Measurements from ENCODE around the gene CPT1C. TPM values are rescaled to one million over a fixed set of nuclear protein-coding genes. Genes with fewer than 3 reads are reported as not detected.

The CPT1C gene
- total RNA-seq, 1 donor from 2014 or later, result 48.8 TPM

GRCh38 chr19:49656456-49657109, 34.3 kb upstream of the CPT1C start:
- H3K27ac Mint-ChIP-seq (ENCODE audit: unreplicated experiment), result no peak overlapping the region
- no peaks in the 10 kb centered on the region for H3K9me3 Mint-ChIP-seq (ENCODE audit: unreplicated experiment)
- H3K27me3 Mint-ChIP-seq (ENCODE audit: unreplicated experiment), result no peaks in the 10 kb centered on the region
- peaks cover 25% of the 10 kb centered on the region for H3K36me3 Mint-ChIP-seq (ENCODE audit: unreplicated experiment)
- no peaks in the 10 kb centered on the region for H3K4me1 Mint-ChIP-seq (ENCODE audit: unreplicated experiment)
- TF ChIP-seq CTCF (IDR thresholded peaks at IDR 0.05), result no peak
- no peak overlapping the region for H3K4me3 Mint-ChIP-seq (ENCODE audit: unreplicated experiment)
- DNase-seq (ENCODE audit: extremely low spot score, unreplicated experiment), result no peak

- peaks cover 1% of the 10 kb centered on the region for H3K4me1 Mint-ChIP-seq (ENCODE audit: unreplicated experiment)
- no peak overlapping the region for H3K4me3 Mint-ChIP-seq (ENCODE audit: unreplicated experiment)
- no peaks in the 10 kb centered on the region for H3K9me3 Mint-ChIP-seq (ENCODE audit: unreplicated experiment)
- no peaks in the 10 kb centered on the region for H3K27me3 Mint-ChIP-seq (ENCODE audit: unreplicated experiment)
- DNase-seq (ENCODE audit: extremely low spot score, unreplicated experiment), result no peak
- no peak for TF ChIP-seq CTCF (IDR thresholded peaks at IDR 0.05)
- H3K27ac Mint-ChIP-seq (ENCODE audit: unreplicated experiment), result no peak overlapping the region
- peaks cover 25% of the 10 kb centered on the region for H3K36me3 Mint-ChIP-seq (ENCODE audit: unreplicated experiment)
Measured at GRCh38 chr19:49657493-49658138, 33.3 kb upstream of the CPT1C start.

GRCh38 chr19:49658139-49658517, 32.8 kb upstream of the CPT1C start:
- TF ChIP-seq CTCF (IDR thresholded peaks at IDR 0.05), result no peak
- Mint-ChIP-seq H3K36me3 (ENCODE audit: unreplicated experiment) (peaks cover 22% of the 10 kb centered on the region), H3K4me3 (ENCODE audit: unreplicated experiment) (no peak overlapping the region), H3K27me3 (ENCODE audit: unreplicated experiment) (no peaks in the 10 kb centered on the region), H3K27ac (ENCODE audit: unreplicated experiment) (no peak overlapping the region), H3K9me3 (ENCODE audit: unreplicated experiment) (no peaks in the 10 kb centered on the region), H3K4me1 (ENCODE audit: unreplicated experiment) (peaks cover 5% of the 10 kb centered on the region)
- DNase-seq (ENCODE audit: extremely low spot score, unreplicated experiment), result no peak

GRCh38 chr19:49658566-49659442, 32.1 kb upstream of the CPT1C start:
- DNase-seq (ENCODE audit: extremely low spot score, unreplicated experiment), result no peak
- no peaks in the 10 kb centered on the region for H3K9me3 Mint-ChIP-seq (ENCODE audit: unreplicated experiment)
- H3K36me3 Mint-ChIP-seq (ENCODE audit: unreplicated experiment), result peaks cover 22% of the 10 kb centered on the region
- no peak overlapping the region for H3K4me3 Mint-ChIP-seq (ENCODE audit: unreplicated experiment)
- no peak for TF ChIP-seq CTCF (IDR thresholded peaks at IDR 0.05)
- no peak overlapping the region for H3K27ac Mint-ChIP-seq (ENCODE audit: unreplicated experiment)
- H3K27me3 Mint-ChIP-seq (ENCODE audit: unreplicated experiment), result no peaks in the 10 kb centered on the region
- peaks cover 6% of the 10 kb centered on the region for H3K4me1 Mint-ChIP-seq (ENCODE audit: unreplicated experiment)
